GM19395 (cell line): Measurements from ENCODE around the gene AOPEP.
"Not testable (repeated sequence)": the region's sequence is repeated elsewhere in the genome, so short reads cannot be mapped to it uniquely, and the experiment has no call there.

Experiments
- ATAC-seq: cut with Tn5 transposase; IDR thresholded peaks from one replicate; pipeline ENCODE4 v1.9.1; 2021; ENCODE audit warnings: mild to moderate bottlenecking, moderate library complexity; ENCODE audit not compliant: unreplicated experiment

Gene AOPEP

GRCh38 chr9:94928691-94929368 is 202.3 kb downstream of the AOPEP start:
- no peak for ATAC-seq

DNA sequence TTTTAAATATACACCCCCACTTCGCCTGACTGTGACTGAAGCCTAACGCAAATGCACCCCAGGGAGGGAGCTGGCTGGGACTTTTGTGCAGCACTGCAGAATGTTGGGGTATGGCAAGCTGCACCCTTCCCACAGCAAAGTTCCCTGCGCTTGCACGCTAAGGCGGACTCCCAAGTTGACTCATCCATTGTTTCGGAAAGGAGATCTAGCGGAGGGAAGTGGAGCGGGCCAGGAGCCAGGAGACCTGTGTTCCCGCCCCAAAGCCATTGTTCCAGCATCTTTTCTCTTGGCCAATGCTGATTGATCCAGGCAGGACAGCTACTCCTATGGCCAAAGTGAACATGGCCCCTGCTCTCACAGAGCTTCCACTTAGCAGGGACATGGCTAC is 202.9 kb downstream of the AOPEP start:
- no peak for ATAC-seq

DNA sequence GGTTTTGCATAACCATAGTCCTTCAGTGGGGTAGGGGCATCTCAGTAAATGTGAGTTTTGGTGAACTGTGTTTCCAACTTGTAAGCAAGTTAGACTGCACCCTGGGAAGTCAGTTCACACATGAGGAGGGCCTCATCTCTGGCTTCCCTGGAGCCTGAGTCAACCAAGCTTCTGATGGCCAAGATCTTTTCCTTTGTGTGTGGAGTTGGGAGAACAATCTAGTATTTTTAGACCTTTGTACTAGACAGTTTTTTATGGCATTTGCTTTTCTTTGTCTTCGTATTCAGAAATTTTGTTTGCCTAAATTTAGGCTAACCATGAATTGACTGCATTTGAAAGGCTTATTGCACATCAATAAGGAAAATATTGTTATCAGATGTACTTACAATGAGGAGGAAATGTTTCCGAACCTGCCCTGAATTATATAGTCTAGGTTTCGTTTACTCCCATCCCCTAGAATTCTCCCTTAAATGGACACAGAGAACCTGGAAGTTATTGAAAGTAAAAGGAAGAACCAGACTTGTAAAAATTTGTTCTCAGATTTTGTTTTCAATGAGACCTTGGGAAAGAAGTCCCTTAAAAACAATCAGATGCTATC is 204.6 kb downstream of the AOPEP start:
- ATAC-seq: no peak

DNA sequence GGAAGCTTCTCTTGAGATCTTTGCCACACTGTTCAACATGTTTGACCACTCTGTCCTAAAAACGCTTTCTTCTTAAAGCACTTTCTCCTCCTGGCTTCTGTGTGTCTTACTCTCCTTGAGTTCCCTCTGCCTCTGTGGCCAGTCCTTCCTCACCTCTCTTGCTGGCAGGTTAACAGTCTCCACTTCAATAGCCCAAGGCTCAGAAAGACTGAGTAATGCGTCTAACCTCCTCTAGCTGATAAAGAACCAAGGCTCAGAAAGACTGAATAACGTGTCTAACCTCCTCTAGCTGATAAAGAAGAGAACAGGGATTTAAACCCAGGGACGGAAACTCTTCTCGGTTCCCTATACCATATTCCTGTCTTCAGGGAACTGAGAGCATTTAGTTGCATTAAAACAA is 205.2 kb downstream of the AOPEP start:
- no peak for ATAC-seq

DNA sequence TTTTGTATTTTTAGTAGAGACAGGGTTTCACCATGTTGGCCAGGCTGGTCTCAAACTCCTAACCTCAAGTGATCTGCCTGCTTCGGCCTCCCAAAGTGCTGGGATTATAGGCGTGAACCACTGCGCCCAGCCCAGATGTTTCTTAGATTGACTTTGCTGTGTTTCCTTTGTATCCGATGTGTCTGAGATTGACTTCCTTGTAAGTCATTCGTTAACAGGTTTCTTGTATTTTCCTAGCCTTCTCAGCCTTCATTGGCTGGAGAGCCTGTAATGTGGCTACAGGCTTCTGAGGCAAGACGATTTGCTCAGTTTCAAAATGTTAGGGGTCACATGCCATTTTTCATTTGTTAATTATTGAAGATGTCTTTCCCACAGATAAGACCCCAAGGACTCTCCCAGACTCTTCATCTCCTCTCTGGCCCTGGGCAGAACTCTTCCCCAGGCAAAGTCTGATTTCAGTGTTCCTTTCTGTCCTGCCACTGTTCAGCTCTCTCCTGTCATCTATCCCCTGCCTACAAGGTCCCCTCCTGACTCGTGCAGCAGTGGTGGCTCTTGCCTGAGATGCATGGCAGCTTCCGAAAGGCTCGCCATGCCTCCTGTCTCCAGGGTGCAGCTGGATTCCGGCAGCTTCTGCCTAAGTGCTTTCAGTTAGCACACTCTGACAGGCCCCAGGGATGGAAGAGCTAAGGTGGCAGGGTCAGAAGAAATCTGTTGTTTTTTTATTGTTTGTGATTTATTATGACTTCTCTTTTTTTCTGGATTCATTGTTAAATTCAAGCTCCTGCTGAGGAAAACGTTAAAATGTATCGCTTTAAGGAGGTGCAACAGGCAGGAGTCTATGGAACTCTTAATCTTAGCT is 206.4 kb downstream of the AOPEP start:
- ATAC-seq: no peak

DNA sequence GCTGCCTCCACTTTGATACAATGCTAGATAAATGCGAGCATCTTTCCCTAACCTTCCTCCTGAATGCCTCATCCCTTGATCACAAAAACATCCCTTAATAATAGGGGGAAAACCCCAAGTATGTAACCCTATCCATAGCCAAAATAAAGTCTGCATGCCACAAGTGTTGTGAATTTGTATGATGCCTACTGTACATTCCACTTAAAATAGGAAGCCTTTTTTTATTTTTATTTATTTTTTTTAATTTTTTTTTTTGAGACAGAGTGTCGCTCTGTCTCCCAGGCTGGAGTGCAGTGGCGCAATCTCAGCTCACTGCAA is 207.0 kb downstream of the AOPEP start:
- no peak for ATAC-seq

GRCh38 chr9:94934816-94935328 is 208.4 kb downstream of the AOPEP start:
- no peak for ATAC-seq

DNA sequence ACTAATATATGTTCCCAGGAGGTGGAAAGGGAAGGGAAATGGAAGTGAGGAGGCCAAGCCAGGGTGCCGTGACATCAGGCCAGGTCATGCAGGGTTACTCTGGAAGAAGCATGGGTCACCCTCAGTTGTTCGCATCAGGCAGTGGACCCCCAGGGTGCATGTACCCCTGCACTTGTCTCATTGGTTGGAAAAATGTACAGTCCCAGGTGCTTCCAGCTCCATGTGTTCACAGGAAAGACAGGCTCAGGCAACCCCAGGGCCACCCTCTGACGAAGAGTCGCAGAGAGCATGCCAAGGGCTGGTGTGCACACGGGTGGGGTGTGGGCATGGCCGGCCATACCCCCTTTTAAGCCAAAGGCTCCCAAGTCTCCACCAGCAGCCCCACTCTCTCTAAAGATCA is 208.9 kb downstream of the AOPEP start:
- no peak for ATAC-seq

GRCh38 chr9:94936419-94936818 is 209.9 kb downstream of the AOPEP start:
- no peak for ATAC-seq

- no peak for ATAC-seq
Measured at GRCh38 chr9:94937214-94937903, 210.9 kb downstream of the AOPEP start.

DNA sequence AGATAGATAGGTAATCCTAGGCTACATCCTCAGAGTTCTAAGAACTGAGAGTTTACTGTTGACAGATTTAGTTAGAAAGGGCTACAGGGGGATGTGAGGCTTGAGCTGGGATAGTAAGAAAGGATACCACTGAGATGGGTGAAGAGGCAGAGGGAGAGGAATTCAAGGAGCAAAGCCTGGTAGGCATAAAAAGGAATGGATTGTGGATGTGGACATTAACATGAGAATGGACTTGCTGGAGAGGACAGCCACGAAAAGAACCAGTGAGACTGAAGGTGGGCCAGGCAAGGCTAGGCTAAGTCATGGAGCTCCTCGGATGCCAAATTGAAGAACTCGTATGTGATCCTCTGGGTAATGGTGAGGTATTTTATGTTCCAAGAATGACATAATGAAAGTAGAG is 211.9 kb downstream of the AOPEP start:
- no peak for ATAC-seq

DNA sequence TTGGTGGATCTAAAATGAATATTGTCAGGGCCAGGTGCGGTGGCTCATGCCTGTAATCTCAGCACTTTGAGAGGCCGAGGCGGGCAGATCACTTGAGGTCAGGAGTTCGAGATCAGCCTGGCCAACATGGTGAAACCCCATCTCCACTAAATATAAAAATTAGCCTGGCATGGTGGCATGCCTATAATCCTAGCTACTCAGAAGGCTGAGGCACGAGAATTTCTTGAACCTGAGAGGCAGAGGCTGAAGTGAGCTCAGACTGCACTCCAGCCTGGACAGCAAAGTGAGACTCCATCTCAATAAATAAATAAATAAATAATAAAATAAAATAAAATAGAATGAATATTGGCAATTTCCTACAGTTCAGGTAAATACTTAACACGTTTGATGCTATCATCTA is 213.8 kb downstream of the AOPEP start:
- not testable (repeated sequence) for ATAC-seq

GRCh38 chr9:94941211-94941875 is 214.8 kb downstream of the AOPEP start:
- no peak for ATAC-seq

GRCh38 chr9:94944626-94945025 is 218.1 kb downstream of the AOPEP start:
- ATAC-seq: no peak

GRCh38 chr9:94945197-94946144 is 219.0 kb downstream of the AOPEP start:
- no peak for ATAC-seq

DNA sequence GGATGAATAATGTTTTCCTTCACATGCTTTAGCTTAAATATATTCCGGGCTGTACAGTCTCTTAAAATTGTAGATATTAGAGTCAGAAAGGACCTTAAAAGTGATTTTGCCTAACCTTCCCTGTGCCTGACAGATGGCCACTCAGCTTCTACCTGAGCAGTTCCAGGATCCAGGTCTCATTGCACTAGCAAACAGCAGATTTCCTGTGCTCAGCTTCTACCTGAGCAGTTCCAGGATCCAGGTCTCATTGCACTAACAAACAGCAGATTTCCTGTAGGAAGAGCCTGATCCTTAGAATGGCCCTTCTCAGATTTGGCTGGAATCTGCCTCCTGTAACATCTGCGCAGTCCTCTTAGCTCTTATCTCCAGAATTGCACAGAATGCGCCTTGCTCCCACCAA is 219.8 kb downstream of the AOPEP start:
- ATAC-seq: no peak

DNA sequence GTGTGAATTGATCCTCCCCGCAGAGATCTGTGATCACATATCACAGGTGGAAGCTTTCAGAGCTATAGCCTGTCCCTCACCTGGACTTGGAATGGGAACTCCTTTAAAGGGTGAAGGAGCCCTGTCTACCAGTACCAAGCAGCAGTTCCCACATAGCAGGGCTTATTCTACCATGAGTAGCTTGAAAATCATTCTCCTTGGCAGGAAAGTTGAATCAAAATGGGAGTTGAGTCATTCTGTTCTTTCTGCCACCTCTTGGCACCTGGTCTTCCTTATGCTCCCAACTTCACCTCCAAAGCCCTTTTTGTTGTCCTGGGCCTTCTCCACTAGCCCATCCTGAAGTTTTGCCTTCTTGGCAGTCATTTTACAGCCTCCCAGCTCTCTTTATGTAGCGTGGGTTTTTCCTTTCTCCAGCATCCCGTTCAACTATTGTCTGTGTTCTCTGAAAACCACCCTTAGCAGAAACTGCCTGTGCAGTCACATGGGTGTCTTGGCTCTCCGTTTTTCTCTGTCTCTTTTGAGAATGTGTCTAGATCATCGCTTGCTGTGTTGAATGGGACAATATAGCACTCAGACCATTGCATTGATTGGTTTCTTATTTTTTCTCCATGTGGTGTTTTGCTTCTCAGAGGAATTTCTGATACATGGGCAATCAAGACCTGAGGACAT is 222.2 kb downstream of the AOPEP start:
- ATAC-seq: no peak

GRCh38 chr9:94949370-94949769 is 222.9 kb downstream of the AOPEP start:
- ATAC-seq: no peak

GRCh38 chr9:94950040-94950578 is 223.6 kb downstream of the AOPEP start:
- no peak for ATAC-seq
